Cardiac muscle cell (in vitro differentiated cells and primary cell): ENCODE data around the gene THBD. TPM values are rescaled to one million over a fixed set of nuclear protein-coding genes. Genes with fewer than 3 reads are reported as not detected.

Experiments
- DNase-seq, 2 donors: peaks; one replicate each; pipeline versions ENCODE4 v3.0.0 to v3.0.0-alpha.2; 2010 to 2017; ENCODE audit warnings: low read depth in 1 of 2, low spot score in 1 of 2
- H3K27ac ChIP-seq: fragments of 200-600 bp; sonication (generic); 2 replicates; pipeline ENCODE4 v1.5.1; 2016
- H3K27me3 ChIP-seq: fragments of 200-600 bp; sonication (generic); 2 replicates; pipeline ENCODE4 v1.6.0; 2016; ENCODE audit warnings: control low read depth
- H3K36me3 ChIP-seq: fragments of 200-600 bp; sonication (generic); 2 replicates; pipeline ENCODE4 v1.5.1; 2016; ENCODE audit warnings: control low read depth
- H3K4me1 ChIP-seq: fragments of 200-600 bp; sonication (generic); 2 replicates; pipeline ENCODE4 v1.8.1; 2017; ENCODE audit warnings: low read depth, mild to moderate bottlenecking, mixed run types
- H3K4me3 ChIP-seq: fragments of 200-600 bp; sonication (generic); 2 replicates; pipeline ENCODE4 v1.5.1; 2016; ENCODE audit warnings: mild to moderate bottlenecking
- H3K9me3 ChIP-seq: fragments of 200-600 bp; sonication (generic); 2 replicates; pipeline ENCODE4 v1.5.1; 2017; ENCODE audit warnings: low read depth, mild to moderate bottlenecking, control low read depth
- polyA plus RNA-seq: library from polyadenylated mRNA; unstranded; fragments of >200 nt; fragmentation: Nextera tagmentation; extraction: Ambion mirVana; gene quantifications from 2 replicates; pipeline ENCODE4 v1.2.1, GENCODE V29; 2016
- total RNA-seq: library from RNA; depleted of rRNA; stranded (reverse); fragments of >200 nt; gene quantifications from 2 replicates; pipeline ENCODE4 v1.2.3, GENCODE V29; 2016
- TF ChIP-seq, protein P1 (sequence below): IDR thresholded peaks from 2 replicates; pipeline ENCODE4 v1.5.1; 2012; ENCODE audit warnings: low read depth, mild to moderate bottlenecking, low read length

Gene THBD
- total and polyA plus RNA-seq, 2 experiments from 2014 or later, result 0.04 to 0.54 TPM

DNA sequence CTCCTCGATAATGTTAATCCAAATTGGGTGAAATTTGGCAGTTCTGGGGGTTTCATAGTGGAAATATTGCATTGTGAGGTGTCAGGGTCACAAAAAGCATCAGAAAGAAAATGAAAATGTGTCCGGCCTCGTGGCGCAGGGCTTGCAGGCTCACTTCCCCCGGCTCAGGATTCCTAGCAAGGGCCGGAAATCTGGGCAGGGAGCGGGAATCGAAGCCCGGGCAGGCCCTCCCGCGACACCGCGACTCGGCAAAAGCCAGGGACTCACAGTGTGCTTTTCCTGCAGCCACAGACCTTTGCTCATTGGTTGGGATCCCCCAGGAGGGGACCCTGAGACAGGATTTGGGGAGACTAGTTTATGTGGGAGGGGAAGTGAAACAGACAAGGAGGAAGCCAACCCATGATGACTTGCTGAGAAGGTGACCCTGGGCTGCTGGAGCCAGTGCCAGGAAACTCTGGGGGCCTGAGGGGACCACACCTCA is 37.5 kb upstream of the THBD start:
- Histone ChIP-seq H3K4me3 (no peak overlapping the region), H3K27ac (no peak overlapping the region), H3K27me3 (no peaks in the 10 kb centered on the region), H3K4me1 (peaks cover 19% of the 10 kb centered on the region), H3K36me3 (no peaks in the 10 kb centered on the region), H3K9me3 (no peaks in the 10 kb centered on the region)
- TF ChIP-seq, protein P1, sequence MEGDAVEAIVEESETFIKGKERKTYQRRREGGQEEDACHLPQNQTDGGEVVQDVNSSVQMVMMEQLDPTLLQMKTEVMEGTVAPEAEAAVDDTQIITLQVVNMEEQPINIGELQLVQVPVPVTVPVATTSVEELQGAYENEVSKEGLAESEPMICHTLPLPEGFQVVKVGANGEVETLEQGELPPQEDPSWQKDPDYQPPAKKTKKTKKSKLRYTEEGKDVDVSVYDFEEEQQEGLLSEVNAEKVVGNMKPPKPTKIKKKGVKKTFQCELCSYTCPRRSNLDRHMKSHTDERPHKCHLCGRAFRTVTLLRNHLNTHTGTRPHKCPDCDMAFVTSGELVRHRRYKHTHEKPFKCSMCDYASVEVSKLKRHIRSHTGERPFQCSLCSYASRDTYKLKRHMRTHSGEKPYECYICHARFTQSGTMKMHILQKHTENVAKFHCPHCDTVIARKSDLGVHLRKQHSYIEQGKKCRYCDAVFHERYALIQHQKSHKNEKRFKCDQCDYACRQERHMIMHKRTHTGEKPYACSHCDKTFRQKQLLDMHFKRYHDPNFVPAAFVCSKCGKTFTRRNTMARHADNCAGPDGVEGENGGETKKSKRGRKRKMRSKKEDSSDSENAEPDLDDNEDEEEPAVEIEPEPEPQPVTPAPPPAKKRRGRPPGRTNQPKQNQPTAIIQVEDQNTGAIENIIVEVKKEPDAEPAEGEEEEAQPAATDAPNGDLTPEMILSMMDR, result no peak
- DNase-seq, result no peak

DNA sequence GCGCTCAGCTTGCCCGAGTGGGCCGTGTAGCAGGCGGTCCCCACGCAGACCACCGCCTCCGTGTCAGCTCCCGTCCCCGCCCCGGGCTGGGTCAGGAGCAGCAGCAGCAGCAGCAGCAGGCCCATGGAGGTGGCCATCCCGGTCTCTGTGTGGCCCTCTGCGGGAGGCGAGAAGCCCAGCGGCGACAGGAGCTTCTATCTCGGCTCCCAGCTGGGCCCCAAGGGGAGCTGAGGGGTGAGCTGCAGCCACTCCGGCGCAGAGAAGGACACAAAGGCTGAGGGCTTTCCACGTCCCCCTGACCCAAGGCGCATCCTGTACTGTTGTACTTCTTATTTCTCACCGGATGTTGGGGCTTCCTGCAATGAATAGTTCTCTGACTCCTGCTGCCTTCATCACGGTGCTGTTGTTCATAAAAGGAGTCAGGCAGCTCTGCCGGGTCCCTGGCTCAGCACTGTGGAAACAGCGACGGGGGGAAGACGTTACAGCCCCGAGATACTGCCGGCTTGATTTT is 36.6 kb upstream of the THBD start, which contains the start of gene CD93:
CD93 (minus strand) TSS at position 269 of the 511 bp plus-strand sequence; CDS start at position 137, 132 bp downstream.
- H3K27ac ChIP-seq, result no peak within 1 kb of the TSS
- peaks cover 11% of the 10 kb centered on the region for H3K4me1 ChIP-seq
- no peak within 1 kb of the TSS for H3K4me3 ChIP-seq
- peak in 1 of 2 donors; percentile 67 for DNase-seq
- H3K36me3 ChIP-seq, result no peaks in the 10 kb centered on the region
- H3K27me3 ChIP-seq, result no peaks in the 10 kb centered on the region
- no peaks in the 10 kb centered on the region for H3K9me3 ChIP-seq
- TF ChIP-seq, protein P1, result no peak

DNA sequence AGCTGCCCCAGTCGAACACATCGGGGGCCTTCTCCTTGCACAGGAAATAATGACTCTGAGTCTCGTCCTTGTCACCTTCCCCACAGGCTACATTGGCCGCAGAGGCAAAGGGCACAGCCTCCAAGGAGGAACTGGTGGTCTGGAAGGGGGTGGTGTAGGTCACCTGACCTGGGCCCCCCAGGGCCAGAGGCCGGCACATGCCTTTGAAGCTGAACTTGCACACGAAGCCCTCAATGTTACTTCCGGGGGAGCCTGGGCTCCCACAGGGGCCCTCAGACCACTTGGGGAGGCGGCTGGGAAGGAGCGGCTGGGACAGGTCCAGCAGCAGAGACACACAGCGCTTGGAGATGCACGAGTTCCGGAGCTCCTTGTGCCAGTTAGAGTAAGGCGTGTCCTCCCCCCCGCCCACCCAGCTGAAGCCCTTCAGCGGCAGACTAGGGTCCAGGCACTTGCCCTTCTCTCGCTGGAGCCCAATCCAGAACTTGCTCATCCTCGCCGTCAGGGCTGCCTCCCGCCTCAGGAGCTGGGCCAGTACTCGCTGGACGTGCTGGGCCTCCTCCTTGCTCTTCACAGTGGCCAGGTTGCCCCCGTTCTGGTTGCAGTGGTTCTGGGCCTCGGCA is 36.1 kb upstream of the THBD start:
- Histone ChIP-seq H3K36me3 (no peaks in the 10 kb centered on the region), H3K4me1 (peaks cover 11% of the 10 kb centered on the region), H3K9me3 (no peaks in the 10 kb centered on the region), H3K4me3 (no peak overlapping the region), H3K27ac (no peak overlapping the region), H3K27me3 (no peaks in the 10 kb centered on the region)
- TF ChIP-seq, protein P1, result no peak
- DNase-seq, result no peak

DNA sequence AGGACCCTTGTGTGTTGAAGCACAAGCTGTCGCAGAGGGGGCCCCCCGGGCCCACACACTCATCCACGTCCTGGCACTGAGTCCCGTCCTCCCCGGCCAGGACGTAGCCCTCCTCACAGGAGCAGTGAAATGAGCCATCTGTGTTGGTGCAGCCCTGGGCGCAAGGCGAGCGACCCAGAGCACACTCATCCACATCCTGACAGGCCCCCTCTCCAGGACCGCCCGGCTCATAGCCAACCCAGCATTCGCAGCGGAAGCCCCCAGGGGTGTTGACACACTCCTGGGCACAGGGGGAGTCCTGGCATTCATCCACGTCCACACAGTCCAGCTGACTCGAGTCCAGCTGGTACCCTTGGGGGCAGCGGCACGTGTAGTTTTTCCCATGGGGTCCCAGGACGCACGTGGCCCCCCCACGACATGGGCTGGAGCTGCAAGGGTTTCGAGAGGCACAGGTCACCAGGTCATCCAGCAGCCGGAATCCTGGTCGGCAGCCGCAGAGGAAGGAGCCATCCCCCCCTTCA is 35.4 kb upstream of the THBD start:
- Histone ChIP-seq H3K27me3 (no peaks in the 10 kb centered on the region), H3K4me3 (no peak overlapping the region)
- TF ChIP-seq, protein P1, result no peak

DNA sequence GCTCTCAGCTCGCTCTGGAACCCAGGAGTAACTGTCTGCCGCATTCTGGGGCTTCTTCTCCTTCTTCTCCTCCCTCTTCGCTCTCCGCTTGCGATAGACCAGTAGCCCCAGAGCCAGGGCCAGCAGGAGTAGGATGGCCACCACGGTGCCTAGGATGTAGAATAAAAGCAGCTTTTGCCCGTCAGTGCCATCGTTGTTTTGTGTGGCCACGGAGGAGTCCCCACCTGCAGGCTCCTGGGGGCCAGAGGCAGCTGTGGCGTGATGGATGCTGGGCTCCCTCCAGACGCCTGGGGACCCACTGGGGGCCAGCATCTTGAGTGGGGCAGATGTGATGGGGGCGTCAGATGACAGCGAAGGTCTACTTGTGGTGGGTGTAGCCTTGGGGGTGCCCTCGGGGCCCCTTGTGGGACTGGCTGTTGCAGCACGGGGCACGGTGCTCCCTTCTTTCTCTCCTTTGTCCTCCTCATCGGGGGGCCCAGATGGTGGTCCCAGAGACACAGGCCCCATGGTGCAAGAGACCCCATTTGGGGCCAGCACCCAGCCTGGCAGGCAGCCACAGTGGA is 34.9 kb upstream of the THBD start:
- DNase-seq, result no peak
- no peak overlapping the region for H3K27ac ChIP-seq
- no peak overlapping the region for H3K4me3 ChIP-seq
- no peaks in the 10 kb centered on the region for H3K36me3 ChIP-seq
- TF ChIP-seq, protein P1, result no peak
- H3K27me3 ChIP-seq, result no peaks in the 10 kb centered on the region
- no peaks in the 10 kb centered on the region for H3K9me3 ChIP-seq
- peaks cover 17% of the 10 kb centered on the region for H3K4me1 ChIP-seq

More for the DNA sequence above, 35.4 kb upstream of the THBD start:
- H3K4me1 ChIP-seq, result peaks cover 11% of the 10 kb centered on the region
- H3K27ac ChIP-seq, result no peak overlapping the region
- no peak for DNase-seq
- H3K36me3 ChIP-seq, result no peaks in the 10 kb centered on the region
- no peaks in the 10 kb centered on the region for H3K9me3 ChIP-seq
